Uterus (tissue), 4 donors: Measurements from ENCODE around the gene RNASE8. TPM values are rescaled to one million over a fixed set of nuclear protein-coding genes. Genes with fewer than 3 reads are reported as not detected.

Experiments used
- DNase-seq, 2 donors: peaks; one replicate each; pipeline ENCODE4 v3.0.0-alpha.2; 2019 to 2020
- H3K27ac ChIP-seq, 2 donors: fragments of 200-600 bp; sonication (generic); 1 replicate in 1 of 2; 2 replicates in 1 of 2; pipeline ENCODE4 v1.5.1; 2016 to 2018
- H3K27me3 ChIP-seq, 2 donors: fragments of 200-600 bp; sonication (generic); one replicate each; pipeline ENCODE4 v1.5.1; 2018 to 2019; ENCODE audit warnings: control low read depth in 1 of 2
- H3K36me3 ChIP-seq, 2 donors: fragments of 200-600 bp; sonication (generic); one replicate each; pipeline ENCODE4 v1.5.1; 2019; ENCODE audit warnings: control low read depth in 1 of 2
- H3K4me1 ChIP-seq, 2 donors: fragments of 200-600 bp; sonication (generic); one replicate each; pipeline ENCODE4 v1.5.1; 2018 to 2019; ENCODE audit warnings: control low read depth in 1 of 2
- H3K4me3 ChIP-seq, 2 donors: fragments of 200-600 bp; sonication (generic); 1 replicate in 1 of 2; 2 replicates in 1 of 2; pipeline ENCODE4 v1.5.1; 2018 to 2019; ENCODE audit warnings: mild to moderate bottlenecking in 1 of 2
- H3K9me3 ChIP-seq, 2 donors: fragments of 200-600 bp; sonication (generic); one replicate each; pipeline ENCODE4 v1.5.1; 2019; ENCODE audit warnings: control low read depth in 1 of 2
- POLR2A ChIP-seq, 2 donors: fragments of 450-650 bp; IDR thresholded peaks; one replicate each; pipeline ENCODE4 v1.6.1; 2016; ENCODE audit warnings: antibody characterized with exemption in 2 of 2, mild to moderate bottlenecking in 1 of 2, moderate library complexity in 1 of 2
- intact Hi-C: fragments of 100-400 bp; cut with DNase I; formaldehyde crosslinking; loops from one replicate; pipeline ENCODE4 v1.15.1; 2023; ENCODE audit warnings: low total_unique reads
- total RNA-seq, 4 donors: library from RNA; depleted of rRNA in 3 of 4; stranded (reverse); fragments of >200 nt in 3 of 4; gene quantifications; one replicate each; pipeline versions ENCODE4 v1.1.0 to v1.2.4, GENCODE V29; 2014 to 2023
- TF ChIP-seq, protein P1 (sequence below), 4 experiments: fragments of 200-600 bp in 2 of 4; fragments of 450-650 bp in 2 of 4; sonication (generic) in 2 of 4; IDR thresholded peaks; one replicate each; pipeline ENCODE4 v1.5.1; 2016 to 2019; ENCODE audit warnings: antibody characterized with exemption in 4 of 4, mild to moderate bottlenecking in 2 of 4, moderate library complexity in 1 of 4
- donor health status: DM: yes; HTN: yes; CAD: no.

RNASE8 gene
- total RNA-seq, 4 donors from 2014 or later: not detected

DNA sequence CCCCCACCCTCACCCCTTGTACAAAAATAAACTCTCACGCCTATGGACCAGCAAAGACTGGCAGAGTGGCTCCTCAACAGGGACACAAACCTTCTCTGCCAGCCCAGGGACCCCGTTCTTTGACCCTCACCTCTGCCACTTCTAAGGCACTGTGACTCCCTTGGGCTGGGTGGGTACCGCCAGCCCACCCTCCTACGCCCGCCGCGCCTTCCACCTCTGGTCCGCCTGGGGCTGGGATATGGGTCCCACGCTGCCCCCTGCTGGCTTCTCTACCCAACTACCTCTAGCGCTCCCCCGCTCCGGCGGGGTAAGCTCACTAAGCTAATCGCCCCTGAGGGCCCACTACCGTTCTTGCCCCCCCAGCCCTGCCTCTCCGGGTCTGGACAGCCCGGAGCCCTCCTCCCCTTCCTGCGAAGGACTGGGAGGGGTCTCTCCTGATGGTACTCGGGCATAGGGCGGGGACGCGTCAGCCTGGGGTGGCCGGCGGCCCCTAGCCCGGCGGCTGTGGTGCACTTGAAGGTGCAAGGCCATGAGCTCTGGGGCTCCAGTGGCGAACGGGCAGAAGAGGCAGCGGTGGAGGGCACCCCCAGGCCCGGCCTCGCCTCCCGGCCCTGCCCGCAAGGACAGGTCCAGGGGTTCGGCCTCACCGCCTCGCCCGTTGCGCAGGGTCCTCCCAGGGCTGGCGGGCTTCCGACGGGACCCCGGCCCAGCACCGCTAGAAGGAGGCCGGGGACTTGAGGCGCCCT lies 32.7 kb downstream of the RNASE8 start:
- no peaks in the 10 kb centered on the region for H3K4me1 ChIP-seq
- DNase-seq: no peak

DNA sequence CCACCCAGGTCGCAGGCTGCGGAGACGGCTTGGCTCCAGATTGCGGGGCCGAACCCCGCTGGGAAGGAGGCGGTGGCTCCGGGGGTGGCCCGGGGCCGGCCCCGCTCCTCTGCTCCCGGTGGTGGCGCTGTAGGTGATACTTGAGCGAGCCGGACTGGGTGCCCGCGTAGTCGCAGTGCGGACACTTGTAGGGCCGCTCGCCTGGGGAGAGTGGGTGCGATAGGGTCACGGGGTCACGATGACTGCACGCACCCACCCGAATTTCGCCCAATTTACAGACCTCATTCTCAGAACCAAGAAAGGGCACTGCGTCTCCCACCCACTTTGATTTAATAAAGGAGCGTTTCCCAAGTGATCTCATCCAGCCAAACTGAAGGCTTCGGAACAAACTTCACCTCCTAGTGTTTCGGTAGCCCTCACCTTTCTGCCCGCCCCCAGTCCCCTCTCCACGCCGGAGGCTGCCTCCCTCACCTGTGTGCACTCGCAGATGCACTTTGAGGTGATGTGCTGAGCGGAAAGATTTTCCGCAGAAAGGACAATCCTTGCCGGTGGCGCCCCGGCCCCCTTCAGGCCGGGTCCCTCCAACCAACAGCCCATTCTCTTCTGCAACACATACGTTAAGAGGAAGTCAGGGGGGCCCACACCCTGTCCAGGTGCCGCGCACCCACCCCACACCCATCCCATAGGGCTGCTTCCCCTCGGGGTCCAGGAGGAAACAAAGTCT lies 33.5 kb downstream of the RNASE8 start:
- no peaks in the 10 kb centered on the region for H3K36me3 ChIP-seq
- H3K27ac ChIP-seq: no peak overlapping the region
- H3K27me3 ChIP-seq: no peaks in the 10 kb centered on the region

More for the DNA sequence above, 32.7 kb downstream of the RNASE8 start:
- Histone ChIP-seq H3K27ac (no peak overlapping the region), H3K27me3 (no peaks in the 10 kb centered on the region), H3K9me3 (no peaks in the 10 kb centered on the region), H3K4me3 (no peak overlapping the region), H3K36me3 (no peaks in the 10 kb centered on the region)
- TF ChIP-seq, protein P1, sequence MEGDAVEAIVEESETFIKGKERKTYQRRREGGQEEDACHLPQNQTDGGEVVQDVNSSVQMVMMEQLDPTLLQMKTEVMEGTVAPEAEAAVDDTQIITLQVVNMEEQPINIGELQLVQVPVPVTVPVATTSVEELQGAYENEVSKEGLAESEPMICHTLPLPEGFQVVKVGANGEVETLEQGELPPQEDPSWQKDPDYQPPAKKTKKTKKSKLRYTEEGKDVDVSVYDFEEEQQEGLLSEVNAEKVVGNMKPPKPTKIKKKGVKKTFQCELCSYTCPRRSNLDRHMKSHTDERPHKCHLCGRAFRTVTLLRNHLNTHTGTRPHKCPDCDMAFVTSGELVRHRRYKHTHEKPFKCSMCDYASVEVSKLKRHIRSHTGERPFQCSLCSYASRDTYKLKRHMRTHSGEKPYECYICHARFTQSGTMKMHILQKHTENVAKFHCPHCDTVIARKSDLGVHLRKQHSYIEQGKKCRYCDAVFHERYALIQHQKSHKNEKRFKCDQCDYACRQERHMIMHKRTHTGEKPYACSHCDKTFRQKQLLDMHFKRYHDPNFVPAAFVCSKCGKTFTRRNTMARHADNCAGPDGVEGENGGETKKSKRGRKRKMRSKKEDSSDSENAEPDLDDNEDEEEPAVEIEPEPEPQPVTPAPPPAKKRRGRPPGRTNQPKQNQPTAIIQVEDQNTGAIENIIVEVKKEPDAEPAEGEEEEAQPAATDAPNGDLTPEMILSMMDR (IDR thresholded peaks at IDR 0.05): peak in 2 of 4 experiments; percentile 18 to 39
- no peak for TF ChIP-seq POLR2A (IDR thresholded peaks at IDR 0.05)
- intact Hi-C loops: no loop called here

DNA sequence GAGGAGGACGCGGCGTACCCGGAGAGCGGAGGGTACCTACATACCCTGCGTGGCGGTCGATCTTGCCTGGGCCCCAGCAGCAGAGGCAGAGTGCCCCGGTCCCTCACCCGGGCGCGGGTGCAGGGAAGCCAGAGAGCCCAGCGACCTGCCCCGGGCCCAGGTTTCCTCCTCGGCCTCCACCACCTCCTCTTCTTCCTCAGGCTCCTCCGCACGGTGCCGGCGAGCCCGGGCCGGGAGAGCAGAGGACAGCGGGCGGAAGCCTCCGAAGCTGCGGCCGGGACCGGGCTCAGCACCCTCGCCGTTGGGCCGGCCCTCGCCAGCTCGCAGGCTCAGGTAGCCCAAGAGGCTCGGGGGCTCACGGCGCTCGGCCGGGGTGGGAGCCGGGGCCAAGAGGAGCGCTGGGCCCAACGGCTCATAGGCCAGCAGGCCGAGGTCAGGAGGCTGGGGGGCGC lies 34.2 kb downstream of the RNASE8 start:
- Histone ChIP-seq H3K27me3 (no peaks in the 10 kb centered on the region), H3K4me3 (no peak overlapping the region), H3K4me1 (no peaks in the 10 kb centered on the region), H3K9me3 (no peaks in the 10 kb centered on the region), H3K36me3 (no peaks in the 10 kb centered on the region), H3K27ac (peak overlapping the region; percentile 25 to 54)
- DNase-seq: peak in 1 of 2 donors; percentile 18
- no peak for TF ChIP-seq POLR2A (IDR thresholded peaks at IDR 0.05)
- TF ChIP-seq, protein P1 (IDR thresholded peaks at IDR 0.05): no peak
- intact Hi-C loops: no loop called here

More for the DNA sequence above, 33.5 kb downstream of the RNASE8 start:
- H3K4me3 ChIP-seq: no peak overlapping the region
- intact Hi-C loops: no loop called here
- TF ChIP-seq POLR2A (IDR thresholded peaks at IDR 0.05): no peak
- TF ChIP-seq, protein P1 (IDR thresholded peaks at IDR 0.05): no peak
- no peaks in the 10 kb centered on the region for H3K9me3 ChIP-seq
- H3K4me1 ChIP-seq: no peaks in the 10 kb centered on the region
- peak in 1 of 2 donors; percentile 21 for DNase-seq

DNA sequence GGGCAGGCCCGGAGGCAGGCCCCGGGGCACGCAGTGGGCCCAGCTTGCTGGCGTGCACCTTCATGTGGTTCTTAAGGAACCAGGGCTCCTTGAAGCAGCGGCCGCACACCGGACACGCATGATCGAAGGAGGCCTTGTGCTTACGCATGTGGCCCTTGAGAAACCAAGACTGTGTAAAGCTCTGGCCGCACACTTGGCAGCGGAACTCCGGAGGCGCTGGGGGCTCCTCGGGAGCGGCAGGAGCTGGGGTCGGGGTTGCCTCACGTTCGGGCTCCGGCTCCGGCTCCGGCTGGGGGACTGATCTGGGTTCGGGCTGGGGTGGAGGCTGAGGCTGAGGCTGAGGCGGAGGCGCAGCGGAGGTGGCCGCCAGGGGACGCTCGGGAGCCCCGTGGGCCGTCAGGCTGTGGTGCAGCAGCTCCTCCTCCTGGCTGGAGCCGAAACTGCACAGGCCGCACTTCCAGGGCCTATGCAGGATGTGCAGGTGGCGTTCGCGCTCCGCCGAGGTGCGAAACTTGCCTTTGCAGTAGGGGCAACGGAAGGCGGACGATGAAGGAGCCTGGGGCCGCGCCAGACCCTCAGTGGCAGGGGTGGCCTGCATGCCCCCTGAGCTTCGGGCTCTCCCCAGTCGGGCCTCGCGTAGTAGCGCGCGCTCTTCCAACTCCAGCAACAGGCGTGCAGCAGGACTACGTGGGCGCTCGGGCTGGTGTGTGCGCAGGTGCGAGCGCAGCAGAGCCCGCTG lies 34.8 kb downstream of the RNASE8 start:
- intact Hi-C loops: no loop called here
- DNase-seq: peak; percentile 80 to 87
- TF ChIP-seq, protein P1 (IDR thresholded peaks at IDR 0.05): peak; percentile 100
- peak in 1 of 2 donors; percentile 50 for TF ChIP-seq POLR2A (IDR thresholded peaks at IDR 0.05)
- Histone ChIP-seq H3K4me1 (peaks cover 0 to 4% of the 10 kb centered on the region in 2 donors), H3K27ac (peak overlapping the region; percentile 25 to 54), H3K4me3 (no peak overlapping the region), H3K9me3 (no peaks in the 10 kb centered on the region), H3K36me3 (no peaks in the 10 kb centered on the region), H3K27me3 (no peaks in the 10 kb centered on the region)
